ENCODE data around the gene NLGN3. TPM values are rescaled to one million over a fixed set of nuclear protein-coding genes. Genes with fewer than 3 reads are reported as not detected.

The NLGN3 gene
- total RNA-seq, 2 experiments from 2014 or later = 0.41 to 0.58 TPM

GRCh38 chrX:71107762-71108360, 36.8 kb upstream of the NLGN3 start:
- peaks cover 48% of the 10 kb centered on the region for H3K4me1 Mint-ChIP-seq
- H3K27ac Mint-ChIP-seq = peak overlapping the region; percentile 96
- H3K36me3 Mint-ChIP-seq = peaks cover 72% of the 10 kb centered on the region
- no peaks in the 10 kb centered on the region for H3K27me3 Mint-ChIP-seq
- DNase-seq = peak; percentile 30
- H3K4me3 Mint-ChIP-seq = peak overlapping the region; percentile 99
- H3K9me3 Mint-ChIP-seq = no peaks in the 10 kb centered on the region

GRCh38 chrX:71109051-71109450, 35.6 kb upstream of the NLGN3 start:
- peaks cover 68% of the 10 kb centered on the region for H3K36me3 Mint-ChIP-seq
- no peaks in the 10 kb centered on the region for H3K27me3 Mint-ChIP-seq
- peaks cover 45% of the 10 kb centered on the region for H3K4me1 Mint-ChIP-seq
- peak overlapping the region; percentile 99 for H3K4me3 Mint-ChIP-seq
- DNase-seq = no peak
- H3K27ac Mint-ChIP-seq = peak overlapping the region; percentile 96
- no peaks in the 10 kb centered on the region for H3K9me3 Mint-ChIP-seq

- H3K27me3 Mint-ChIP-seq = no peaks in the 10 kb centered on the region
- peaks cover 33% of the 10 kb centered on the region for H3K4me1 Mint-ChIP-seq
- DNase-seq = peak; percentile 73
- H3K36me3 Mint-ChIP-seq = peaks cover 48% of the 10 kb centered on the region
- H3K27ac Mint-ChIP-seq = peak within 1 kb of the TSS; percentile 96
- H3K9me3 Mint-ChIP-seq = no peaks in the 10 kb centered on the region
- H3K4me3 Mint-ChIP-seq = peak within 1 kb of the TSS; percentile 99
Observed at GRCh38 chrX:71111141-71111843, 33.3 kb upstream of the NLGN3 start, which contains the start of gene IL2RG. TSS of gene IL2RG (minus strand) at chrX:71111577. CDS start at chrX:71111539, 38 bp downstream.

DNA sequence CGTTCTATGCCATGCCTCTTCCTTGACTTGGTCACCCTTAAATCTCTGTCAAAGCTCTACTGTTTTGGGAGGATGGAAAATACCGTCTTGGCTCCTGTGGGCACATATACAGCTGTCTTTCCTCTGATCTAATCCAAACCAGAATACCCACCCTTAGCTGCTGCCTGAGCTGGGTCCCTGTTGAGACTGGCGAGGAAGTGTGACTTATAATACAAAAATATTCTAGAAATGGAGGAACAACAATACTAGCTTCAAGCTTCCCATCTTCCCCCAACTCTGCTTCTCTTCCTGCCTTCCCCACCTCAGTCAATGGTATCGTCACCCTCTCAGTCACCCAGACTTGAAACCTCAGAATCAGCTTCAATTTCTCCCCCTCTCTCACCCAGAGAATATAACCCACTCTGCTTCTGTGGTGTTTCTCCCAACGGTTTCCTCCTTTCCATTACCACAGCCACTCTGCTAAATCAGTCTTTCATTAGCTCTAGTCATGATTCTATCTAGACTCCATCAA, 32.7 kb upstream of the NLGN3 start:
- Mint-ChIP-seq H3K4me1 (peaks cover 28% of the 10 kb centered on the region), H3K27ac (peak overlapping the region; percentile 96), H3K9me3 (no peaks in the 10 kb centered on the region), H3K36me3 (peaks cover 44% of the 10 kb centered on the region), H3K27me3 (no peaks in the 10 kb centered on the region), H3K4me3 (peak overlapping the region; percentile 99)
- DNase-seq = no peak

GRCh38 chrX:71117358-71117757, 27.3 kb upstream of the NLGN3 start:
- H3K4me1 Mint-ChIP-seq = peaks cover 27% of the 10 kb centered on the region
- no peaks in the 10 kb centered on the region for H3K27me3 Mint-ChIP-seq
- H3K4me3 Mint-ChIP-seq = no peak overlapping the region
- H3K36me3 Mint-ChIP-seq = peaks cover 6% of the 10 kb centered on the region
- no peak for DNase-seq
- no peaks in the 10 kb centered on the region for H3K9me3 Mint-ChIP-seq
- no peak overlapping the region for H3K27ac Mint-ChIP-seq

DNA sequence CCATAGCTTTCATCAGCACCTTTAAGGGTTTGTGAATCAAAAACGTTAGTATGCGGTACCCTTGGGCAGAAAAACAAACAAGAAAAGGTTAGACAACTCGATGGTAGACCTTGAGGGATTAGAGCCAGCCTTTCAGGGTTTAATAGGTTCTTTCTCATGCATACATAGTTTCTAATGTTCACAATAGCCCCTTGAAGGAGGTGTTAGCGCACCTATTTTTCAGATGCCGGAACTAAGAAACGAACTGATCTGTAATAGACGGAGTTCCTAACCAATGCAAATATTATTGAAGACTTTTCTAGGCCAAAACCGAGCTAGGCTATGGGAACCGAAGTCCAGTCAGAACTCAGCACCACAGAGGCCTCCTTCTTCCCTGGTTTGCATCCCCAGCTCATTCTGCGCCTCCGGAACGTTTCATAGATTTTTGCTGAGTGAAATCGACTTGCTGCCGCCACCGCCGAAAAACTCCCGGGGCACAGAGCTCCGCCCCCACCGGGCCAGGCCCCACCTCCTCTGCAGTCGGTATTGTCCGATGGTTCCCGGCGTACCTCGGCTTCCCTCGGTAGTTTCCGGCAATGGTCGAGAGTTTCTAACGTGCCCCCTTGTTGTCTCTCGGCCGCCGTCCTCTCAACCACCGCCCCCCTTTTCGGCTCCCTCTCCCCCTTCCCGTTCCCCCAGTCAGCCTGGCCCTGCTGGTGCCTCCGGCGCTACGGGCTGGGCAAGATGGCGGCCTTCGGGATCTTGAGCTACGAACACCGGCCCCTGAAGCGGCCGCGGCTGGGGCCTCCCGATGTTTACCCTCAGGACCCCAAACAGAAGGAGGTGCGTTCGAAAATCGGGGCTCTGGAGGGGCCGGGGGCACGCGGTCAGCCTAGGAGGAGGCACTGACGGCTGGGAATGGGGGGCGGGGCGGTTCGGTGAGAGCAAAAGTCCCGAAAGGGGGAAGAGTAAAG, 26.3 kb upstream of the NLGN3 start, which contains the start of gene MED12:
Gene MED12, plus strand, starts transcription at position 565 of the 953 bp plus-strand sequence. Its CDS starts 159 bp downstream, at position 724.
- peak within 1 kb of the TSS; percentile 81 for H3K4me3 Mint-ChIP-seq
- peak; percentile 85 for DNase-seq
- H3K4me1 Mint-ChIP-seq = peaks cover 24% of the 10 kb centered on the region
- peak within 1 kb of the TSS; percentile 86 for H3K27ac Mint-ChIP-seq
- H3K36me3 Mint-ChIP-seq = peaks cover 10% of the 10 kb centered on the region
- no peaks in the 10 kb centered on the region for H3K9me3 Mint-ChIP-seq
- H3K27me3 Mint-ChIP-seq = no peaks in the 10 kb centered on the region

- no peaks in the 10 kb centered on the region for H3K27me3 Mint-ChIP-seq
- DNase-seq = no peak
- H3K27ac Mint-ChIP-seq = peak overlapping the region; percentile 86
- H3K9me3 Mint-ChIP-seq = no peaks in the 10 kb centered on the region
- H3K4me1 Mint-ChIP-seq = peaks cover 22% of the 10 kb centered on the region
- H3K36me3 Mint-ChIP-seq = peaks cover 10% of the 10 kb centered on the region
- peak overlapping the region; percentile 81 for H3K4me3 Mint-ChIP-seq
Observed at GRCh38 chrX:71118985-71119535, 25.6 kb upstream of the NLGN3 start.

DNA sequence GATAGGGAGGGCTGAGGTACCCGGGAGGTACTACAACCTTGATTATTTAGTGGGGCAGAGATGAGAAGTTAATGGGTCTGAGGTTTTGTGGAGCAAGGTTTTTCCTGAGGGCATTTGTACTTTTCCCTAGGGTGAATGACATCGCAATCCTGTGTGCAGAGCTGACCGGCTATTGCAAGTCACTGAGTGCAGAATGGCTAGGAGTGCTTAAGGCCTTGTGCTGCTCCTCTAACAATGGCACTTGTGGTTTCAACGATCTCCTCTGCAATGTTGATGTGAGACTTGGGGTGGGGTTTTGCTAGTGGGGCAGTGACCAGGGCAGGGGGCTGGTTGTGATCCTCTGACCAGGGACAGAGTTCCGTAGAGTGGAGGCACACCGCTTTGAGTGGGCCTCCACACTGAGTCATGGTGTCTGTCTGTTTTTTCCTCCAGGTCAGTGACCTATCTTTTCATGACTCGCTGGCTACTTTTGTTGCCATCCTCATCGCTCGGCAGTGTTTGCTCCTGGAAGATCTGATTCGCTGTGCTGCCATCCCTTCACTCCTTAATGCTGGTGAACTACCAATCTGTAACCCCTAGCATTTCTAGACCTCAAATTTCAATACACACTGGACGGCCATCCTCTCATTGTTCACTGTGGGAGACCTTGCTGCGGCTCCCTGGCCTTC, 16.3 kb upstream of the NLGN3 start:
- H3K9me3 Mint-ChIP-seq = no peaks in the 10 kb centered on the region
- peaks cover 12% of the 10 kb centered on the region for H3K4me1 Mint-ChIP-seq
- peak overlapping the region; percentile 72 for H3K4me3 Mint-ChIP-seq
- no peak for DNase-seq
- H3K27me3 Mint-ChIP-seq = no peaks in the 10 kb centered on the region
- no peak overlapping the region for H3K27ac Mint-ChIP-seq
- peaks cover 21% of the 10 kb centered on the region for H3K36me3 Mint-ChIP-seq

DNA sequence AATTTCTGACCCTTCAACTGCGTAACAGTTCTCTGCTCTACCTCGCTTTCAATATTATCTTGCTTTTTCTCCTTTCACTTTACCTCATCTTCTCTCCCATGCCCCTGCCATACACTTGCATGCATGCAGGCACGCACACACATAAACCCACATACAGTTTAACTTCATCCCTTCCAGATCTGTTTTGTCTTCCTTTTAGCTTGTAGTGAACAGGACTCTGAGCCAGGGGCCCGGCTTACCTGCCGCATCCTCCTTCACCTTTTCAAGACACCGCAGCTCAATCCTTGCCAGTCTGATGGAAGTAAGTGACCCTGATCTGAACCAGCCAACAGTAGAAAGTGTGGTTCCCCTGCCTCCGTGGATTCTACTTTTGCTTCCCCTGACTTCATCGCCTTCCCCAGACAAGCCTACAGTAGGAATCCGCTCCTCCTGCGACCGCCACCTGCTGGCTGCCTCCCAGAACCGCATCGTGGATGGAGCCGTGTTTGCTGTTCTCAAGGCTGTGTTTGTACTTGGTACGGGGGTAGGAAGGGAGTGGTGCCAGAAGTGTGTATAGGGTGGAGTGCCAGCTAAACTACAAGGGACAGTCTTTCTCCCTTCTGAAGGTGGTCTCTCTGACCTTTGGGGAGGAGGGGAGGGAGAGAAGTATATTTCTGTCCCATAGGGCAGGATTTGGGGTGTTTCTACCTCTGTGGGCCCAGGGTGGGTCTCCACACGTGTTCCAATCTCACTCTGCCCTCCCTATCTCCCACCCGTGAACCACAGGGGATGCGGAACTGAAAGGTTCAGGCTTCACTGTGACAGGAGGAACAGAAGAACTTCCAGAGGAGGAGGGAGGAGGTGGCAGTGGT, 15.5 kb upstream of the NLGN3 start:
- H3K27ac Mint-ChIP-seq = peak overlapping the region; percentile 87
- peaks cover 12% of the 10 kb centered on the region for H3K4me1 Mint-ChIP-seq
- no peaks in the 10 kb centered on the region for H3K9me3 Mint-ChIP-seq
- no peaks in the 10 kb centered on the region for H3K27me3 Mint-ChIP-seq
- H3K4me3 Mint-ChIP-seq = peak overlapping the region; percentile 72
- H3K36me3 Mint-ChIP-seq = peaks cover 21% of the 10 kb centered on the region
- peak; percentile 64 for DNase-seq

DNA sequence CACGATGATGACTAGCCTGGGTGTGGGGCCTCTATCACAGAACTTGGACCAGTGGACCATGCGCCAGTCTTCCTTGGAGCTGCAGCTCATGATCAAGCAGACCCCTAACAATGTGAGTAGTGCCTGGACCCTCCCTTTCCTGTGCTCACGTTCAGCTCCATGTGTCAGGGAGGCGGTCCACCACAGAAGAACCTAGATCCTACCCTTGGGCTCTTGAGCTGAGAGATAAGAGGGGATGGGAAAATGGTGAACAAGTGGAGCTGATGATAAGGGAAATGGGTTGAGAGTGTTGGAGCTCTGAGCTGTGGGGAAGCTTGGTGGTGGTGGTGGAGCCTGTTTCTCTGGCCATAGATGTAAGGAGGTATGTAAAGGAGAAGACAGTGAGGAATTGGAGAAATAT, 13.1 kb upstream of the NLGN3 start:
- Mint-ChIP-seq H3K27me3 (no peaks in the 10 kb centered on the region), H3K4me1 (peaks cover 12% of the 10 kb centered on the region), H3K27ac (no peak overlapping the region), H3K9me3 (no peaks in the 10 kb centered on the region), H3K36me3 (peaks cover 22% of the 10 kb centered on the region), H3K4me3 (no peak overlapping the region)
- DNase-seq = no peak

GRCh38 chrX:71140440-71140839, 4.2 kb upstream of the NLGN3 start:
- no peaks in the 10 kb centered on the region for H3K9me3 Mint-ChIP-seq
- peaks cover 8% of the 10 kb centered on the region for H3K4me1 Mint-ChIP-seq
- H3K27me3 Mint-ChIP-seq = no peaks in the 10 kb centered on the region
- H3K27ac Mint-ChIP-seq = no peak overlapping the region
- no peak for DNase-seq
- H3K4me3 Mint-ChIP-seq = no peak overlapping the region
- H3K36me3 Mint-ChIP-seq = peaks cover 14% of the 10 kb centered on the region

DNA sequence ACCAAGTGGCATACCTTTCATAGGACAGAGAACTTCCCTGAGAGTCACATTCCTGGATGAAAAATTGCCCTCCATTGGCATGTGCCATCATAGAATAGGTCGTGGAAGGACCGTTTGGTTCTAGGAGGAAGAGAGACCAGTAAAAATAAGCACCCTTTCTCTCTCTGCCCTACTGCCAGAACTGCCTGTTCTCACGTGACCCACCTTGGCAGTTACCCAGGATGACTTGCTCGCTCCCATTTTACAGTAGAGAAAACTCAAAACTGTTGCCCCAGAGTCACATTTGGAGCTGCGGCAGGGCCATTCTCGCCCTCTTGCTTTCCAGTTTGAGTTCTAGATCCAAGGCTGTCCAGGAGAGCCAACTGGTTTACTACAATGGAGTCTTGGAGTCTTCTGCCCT, 1.1 kb upstream of the NLGN3 start:
- Mint-ChIP-seq H3K27me3 (no peaks in the 10 kb centered on the region), H3K9me3 (no peaks in the 10 kb centered on the region), H3K36me3 (peaks cover 9% of the 10 kb centered on the region), H3K4me1 (peaks cover 12% of the 10 kb centered on the region), H3K4me3 (no peak overlapping the region), H3K27ac (no peak overlapping the region)
- DNase-seq = no peak

DNA sequence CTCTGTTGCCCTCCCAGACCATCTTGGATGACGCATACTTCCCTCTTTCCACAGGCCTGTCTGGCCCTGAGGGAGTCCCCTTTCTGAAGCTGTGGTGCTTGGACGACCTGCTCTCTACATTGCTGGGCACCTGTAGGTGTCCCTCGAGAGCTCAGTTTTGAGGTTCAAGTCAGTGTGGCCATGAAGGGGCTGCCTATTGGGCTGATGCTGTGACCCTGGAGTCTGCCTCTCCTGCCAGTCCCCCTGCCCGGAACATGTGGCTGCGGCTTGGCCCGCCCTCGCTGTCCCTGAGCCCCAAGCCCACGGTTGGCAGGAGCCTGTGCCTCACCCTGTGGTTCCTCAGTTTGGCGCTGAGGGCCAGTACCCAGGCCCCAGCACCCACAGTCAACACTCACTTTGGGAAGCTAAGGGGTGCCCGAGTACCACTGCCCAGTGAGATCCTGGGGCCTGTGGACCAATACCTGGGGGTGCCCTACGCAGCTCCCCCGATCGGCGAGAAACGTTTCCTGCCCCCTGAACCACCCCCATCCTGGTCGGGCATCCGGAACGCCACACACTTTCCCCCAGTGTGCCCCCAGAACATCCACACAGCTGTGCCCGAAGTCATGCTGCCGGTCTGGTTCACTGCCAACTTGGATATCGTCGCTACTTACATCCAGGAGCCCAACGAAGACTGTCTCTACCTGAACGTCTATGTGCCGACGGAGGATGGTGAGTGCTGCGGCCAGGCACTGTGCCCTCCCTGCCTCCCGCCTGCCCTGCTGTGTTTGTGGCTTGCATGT, 3.0 kb downstream of the NLGN3 start:
- Mint-ChIP-seq H3K4me1 (peaks cover 9% of the 10 kb centered on the region), H3K4me3 (no peak overlapping the region), H3K36me3 (peaks cover 2% of the 10 kb centered on the region), H3K27me3 (no peaks in the 10 kb centered on the region), H3K9me3 (no peaks in the 10 kb centered on the region), H3K27ac (no peak overlapping the region)
- DNase-seq = no peak

All from activated naive CD8-positive, alpha-beta T cell treated with anti-CD3 and anti-CD28 coated beads for 36 hours (primary cell).